HepG2 (cell line): ENCODE results near the gene S100A5. TPM values are rescaled to one million over a fixed set of nuclear protein-coding genes. Genes with fewer than 3 reads are reported as not detected.

Experiments
- ERF ChIP-seq: IDR thresholded peaks from 2 replicates; pipeline ENCODE4 v1.6.1; 2018; ENCODE audit warnings: missing biosample characterization, missing genetic modification reagents
- HDAC2 ChIP-seq: sonication (generic); formaldehyde crosslinking; IDR thresholded peaks from 2 replicates; pipeline ENCODE4 v1.4.0; 2020; ENCODE audit warnings: missing genetic modification reagents
- RARA ChIP-seq: IDR thresholded peaks from 2 replicates; pipeline ENCODE4 v1.6.1; 2016; ENCODE audit warnings: missing genetic modification reagents, missing compliant biosample characterization
- RNF2 ChIP-seq: fragments of 450-650 bp; conservative IDR thresholded peaks from 2 replicates; pipeline ENCODE4 v1.6.1; 2016; ENCODE audit warnings: low read depth
- SATB2 ChIP-seq: sonication (generic); formaldehyde crosslinking; IDR thresholded peaks from 2 replicates; pipeline ENCODE4 v1.5.0; 2020; ENCODE audit warnings: missing genetic modification reagents
- SMAD1 ChIP-seq: sonication (generic); formaldehyde crosslinking; IDR thresholded peaks from 2 replicates; pipeline ENCODE4 v1.4.0; 2020; ENCODE audit warnings: missing genetic modification reagents, low read depth, mild to moderate bottlenecking, borderline replicate concordance
- TBX3 ChIP-seq: fragments of 450-650 bp; IDR thresholded peaks from 2 replicates; pipeline ENCODE4 v1.6.1; 2017; ENCODE audit warnings: antibody characterized with exemption, mild to moderate bottlenecking, inconsistent platforms, borderline replicate concordance
- XRCC5 ChIP-seq: fragments of 200-400 bp; formaldehyde crosslinking; optimal IDR thresholded peaks from 2 replicates; pipeline ENCODE3; 2017; ENCODE audit warnings: mild to moderate bottlenecking, low read length
- ZNF746 ChIP-seq: sonication (generic); formaldehyde crosslinking; IDR thresholded peaks from 2 replicates; pipeline ENCODE4 v1.8.0; 2022; ENCODE audit warnings: mild to moderate bottlenecking, missing genetic modification reagents
- polyA plus RNA-seq, 8 experiments: library from polyadenylated mRNA; depleted of rRNA in 3 of 8; stranded (reverse) in 7 of 8; unstranded in 1 of 8; fragments of >200 nt; fragmentation: Illumina TruSeq in 4 of 8; extraction: Trizol in 4 of 8; gene quantifications; 2 replicates each; pipeline versions ENCODE4 v1.2.1 to v1.2.3, GENCODE V29; 2011 to 2016; ENCODE audit warnings: low read depth in 4 of 8, missing spikeins in 1 of 8, mixed read lengths in 1 of 8; ENCODE audit not compliant: insufficient read depth in 1 of 8
- total RNA-seq, 5 experiments: library from RNA; depleted of rRNA; stranded (reverse); fragments of >200 nt; fragmentation: Illumina TruSeq; extraction: Trizol; gene quantifications; 2 replicates each; pipeline ENCODE4 v1.2.3, GENCODE V29; 2016; ENCODE audit warnings: low read depth in 1 of 5
- TF ChIP-seq, protein P1 (sequence below): sonication (generic); formaldehyde crosslinking; IDR thresholded peaks from 2 replicates; pipeline ENCODE4 v1.5.1; 2020; ENCODE audit warnings: missing genetic modification reagents, mild to moderate bottlenecking, borderline replicate concordance
- TF ChIP-seq, protein P2 (sequence below): IDR thresholded peaks from 2 replicates; pipeline ENCODE4 v1.6.1; 2012; ENCODE audit warnings: low read length, improper control_type of control experiment
- TF ChIP-seq, protein P3 (sequence below): sonication (generic); formaldehyde crosslinking; IDR thresholded peaks from 2 replicates; pipeline ENCODE4 v1.4.0; 2020; ENCODE audit warnings: low read depth, mild to moderate bottlenecking, missing genetic modification reagents
- TF ChIP-seq, protein P4 (sequence below): sonication (generic); formaldehyde crosslinking; IDR thresholded peaks from 2 replicates; pipeline ENCODE4 v1.4.0; 2020; ENCODE audit warnings: mild to moderate bottlenecking, missing genetic modification reagents
- TF ChIP-seq, protein P5 (sequence below): sonication (generic); formaldehyde crosslinking; IDR thresholded peaks from 2 replicates; pipeline ENCODE4 v1.4.0; 2020; ENCODE audit warnings: low read depth, missing genetic modification reagents

The S100A5 gene
- total and polyA plus RNA-seq, 2 of the 13 experiments (the other 11 are each of a cell fraction or from before 2014, with no cell fraction given), result not detected

DNA sequence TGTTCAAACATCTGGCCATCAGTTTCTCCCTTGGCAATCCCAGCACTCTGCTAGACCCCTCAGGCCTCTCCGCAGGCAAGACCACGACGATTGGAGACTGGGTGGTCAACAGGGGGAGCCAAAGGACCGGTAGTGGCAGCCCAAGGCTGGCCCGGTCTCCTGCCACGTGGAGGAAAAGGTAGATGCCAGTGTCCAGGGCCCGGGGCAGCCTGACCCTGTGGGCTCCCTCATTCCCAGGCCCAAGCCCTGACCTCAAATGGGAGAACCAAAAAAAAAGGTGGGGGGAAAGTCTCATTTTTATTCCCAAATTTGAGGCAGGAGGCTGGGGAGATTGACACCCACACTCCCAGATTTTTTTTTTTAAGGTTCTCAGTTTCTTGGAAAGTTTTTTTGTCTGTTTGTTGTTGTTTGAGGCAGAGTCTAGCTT, 29.7 kb downstream of the S100A5 start (continued):
- TF ChIP-seq, protein P1, sequence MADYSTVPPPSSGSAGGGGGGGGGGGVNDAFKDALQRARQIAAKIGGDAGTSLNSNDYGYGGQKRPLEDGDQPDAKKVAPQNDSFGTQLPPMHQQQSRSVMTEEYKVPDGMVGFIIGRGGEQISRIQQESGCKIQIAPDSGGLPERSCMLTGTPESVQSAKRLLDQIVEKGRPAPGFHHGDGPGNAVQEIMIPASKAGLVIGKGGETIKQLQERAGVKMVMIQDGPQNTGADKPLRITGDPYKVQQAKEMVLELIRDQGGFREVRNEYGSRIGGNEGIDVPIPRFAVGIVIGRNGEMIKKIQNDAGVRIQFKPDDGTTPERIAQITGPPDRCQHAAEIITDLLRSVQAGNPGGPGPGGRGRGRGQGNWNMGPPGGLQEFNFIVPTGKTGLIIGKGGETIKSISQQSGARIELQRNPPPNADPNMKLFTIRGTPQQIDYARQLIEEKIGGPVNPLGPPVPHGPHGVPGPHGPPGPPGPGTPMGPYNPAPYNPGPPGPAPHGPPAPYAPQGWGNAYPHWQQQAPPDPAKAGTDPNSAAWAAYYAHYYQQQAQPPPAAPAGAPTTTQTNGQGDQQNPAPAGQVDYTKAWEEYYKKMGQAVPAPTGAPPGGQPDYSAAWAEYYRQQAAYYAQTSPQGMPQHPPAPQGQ (CRISPR knock-in tag), result no peak
- TF ChIP-seq XRCC5 (peak; percentile 53), ERF (peak; percentile 70; the same call in 1 of the 2 replicates), ZNF746 (CRISPR knock-in tag) (no peak), SATB2 (no peak), SMAD1 (CRISPR knock-in tag) (no peak), HDAC2 (CRISPR knock-in tag) (peak; percentile 73; the same call in 1 of the 2 replicates), TBX3 (no peak), RARA (CRISPR knock-in tag) (0 out of 2 replicates have a peak, but pooled peaks have one; percentile 19), RNF2 (peak; percentile 36; the same call in 1 of the 2 replicates)
- TF ChIP-seq, protein P2, sequence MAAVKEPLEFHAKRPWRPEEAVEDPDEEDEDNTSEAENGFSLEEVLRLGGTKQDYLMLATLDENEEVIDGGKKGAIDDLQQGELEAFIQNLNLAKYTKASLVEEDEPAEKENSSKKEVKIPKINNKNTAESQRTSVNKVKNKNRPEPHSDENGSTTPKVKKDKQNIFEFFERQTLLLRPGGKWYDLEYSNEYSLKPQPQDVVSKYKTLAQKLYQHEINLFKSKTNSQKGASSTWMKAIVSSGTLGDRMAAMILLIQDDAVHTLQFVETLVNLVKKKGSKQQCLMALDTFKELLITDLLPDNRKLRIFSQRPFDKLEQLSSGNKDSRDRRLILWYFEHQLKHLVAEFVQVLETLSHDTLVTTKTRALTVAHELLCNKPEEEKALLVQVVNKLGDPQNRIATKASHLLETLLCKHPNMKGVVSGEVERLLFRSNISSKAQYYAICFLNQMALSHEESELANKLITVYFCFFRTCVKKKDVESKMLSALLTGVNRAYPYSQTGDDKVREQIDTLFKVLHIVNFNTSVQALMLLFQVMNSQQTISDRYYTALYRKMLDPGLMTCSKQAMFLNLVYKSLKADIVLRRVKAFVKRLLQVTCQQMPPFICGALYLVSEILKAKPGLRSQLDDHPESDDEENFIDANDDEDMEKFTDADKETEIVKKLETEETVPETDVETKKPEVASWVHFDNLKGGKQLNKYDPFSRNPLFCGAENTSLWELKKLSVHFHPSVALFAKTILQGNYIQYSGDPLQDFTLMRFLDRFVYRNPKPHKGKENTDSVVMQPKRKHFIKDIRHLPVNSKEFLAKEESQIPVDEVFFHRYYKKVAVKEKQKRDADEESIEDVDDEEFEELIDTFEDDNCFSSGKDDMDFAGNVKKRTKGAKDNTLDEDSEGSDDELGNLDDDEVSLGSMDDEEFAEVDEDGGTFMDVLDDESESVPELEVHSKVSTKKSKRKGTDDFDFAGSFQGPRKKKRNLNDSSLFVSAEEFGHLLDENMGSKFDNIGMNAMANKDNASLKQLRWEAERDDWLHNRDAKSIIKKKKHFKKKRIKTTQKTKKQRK, result no peak
- TF ChIP-seq, protein P3, sequence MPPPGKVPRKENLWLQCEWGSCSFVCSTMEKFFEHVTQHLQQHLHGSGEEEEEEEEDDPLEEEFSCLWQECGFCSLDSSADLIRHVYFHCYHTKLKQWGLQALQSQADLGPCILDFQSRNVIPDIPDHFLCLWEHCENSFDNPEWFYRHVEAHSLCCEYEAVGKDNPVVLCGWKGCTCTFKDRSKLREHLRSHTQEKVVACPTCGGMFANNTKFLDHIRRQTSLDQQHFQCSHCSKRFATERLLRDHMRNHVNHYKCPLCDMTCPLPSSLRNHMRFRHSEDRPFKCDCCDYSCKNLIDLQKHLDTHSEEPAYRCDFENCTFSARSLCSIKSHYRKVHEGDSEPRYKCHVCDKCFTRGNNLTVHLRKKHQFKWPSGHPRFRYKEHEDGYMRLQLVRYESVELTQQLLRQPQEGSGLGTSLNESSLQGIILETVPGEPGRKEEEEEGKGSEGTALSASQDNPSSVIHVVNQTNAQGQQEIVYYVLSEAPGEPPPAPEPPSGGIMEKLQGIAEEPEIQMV (CRISPR knock-in tag), result no peak
- TF ChIP-seq, protein P4, sequence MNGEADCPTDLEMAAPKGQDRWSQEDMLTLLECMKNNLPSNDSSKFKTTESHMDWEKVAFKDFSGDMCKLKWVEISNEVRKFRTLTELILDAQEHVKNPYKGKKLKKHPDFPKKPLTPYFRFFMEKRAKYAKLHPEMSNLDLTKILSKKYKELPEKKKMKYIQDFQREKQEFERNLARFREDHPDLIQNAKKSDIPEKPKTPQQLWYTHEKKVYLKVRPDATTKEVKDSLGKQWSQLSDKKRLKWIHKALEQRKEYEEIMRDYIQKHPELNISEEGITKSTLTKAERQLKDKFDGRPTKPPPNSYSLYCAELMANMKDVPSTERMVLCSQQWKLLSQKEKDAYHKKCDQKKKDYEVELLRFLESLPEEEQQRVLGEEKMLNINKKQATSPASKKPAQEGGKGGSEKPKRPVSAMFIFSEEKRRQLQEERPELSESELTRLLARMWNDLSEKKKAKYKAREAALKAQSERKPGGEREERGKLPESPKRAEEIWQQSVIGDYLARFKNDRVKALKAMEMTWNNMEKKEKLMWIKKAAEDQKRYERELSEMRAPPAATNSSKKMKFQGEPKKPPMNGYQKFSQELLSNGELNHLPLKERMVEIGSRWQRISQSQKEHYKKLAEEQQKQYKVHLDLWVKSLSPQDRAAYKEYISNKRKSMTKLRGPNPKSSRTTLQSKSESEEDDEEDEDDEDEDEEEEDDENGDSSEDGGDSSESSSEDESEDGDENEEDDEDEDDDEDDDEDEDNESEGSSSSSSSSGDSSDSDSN (CRISPR knock-in tag), result peak; percentile 42; the same call in 1 of the 2 replicates
- TF ChIP-seq, protein P5, sequence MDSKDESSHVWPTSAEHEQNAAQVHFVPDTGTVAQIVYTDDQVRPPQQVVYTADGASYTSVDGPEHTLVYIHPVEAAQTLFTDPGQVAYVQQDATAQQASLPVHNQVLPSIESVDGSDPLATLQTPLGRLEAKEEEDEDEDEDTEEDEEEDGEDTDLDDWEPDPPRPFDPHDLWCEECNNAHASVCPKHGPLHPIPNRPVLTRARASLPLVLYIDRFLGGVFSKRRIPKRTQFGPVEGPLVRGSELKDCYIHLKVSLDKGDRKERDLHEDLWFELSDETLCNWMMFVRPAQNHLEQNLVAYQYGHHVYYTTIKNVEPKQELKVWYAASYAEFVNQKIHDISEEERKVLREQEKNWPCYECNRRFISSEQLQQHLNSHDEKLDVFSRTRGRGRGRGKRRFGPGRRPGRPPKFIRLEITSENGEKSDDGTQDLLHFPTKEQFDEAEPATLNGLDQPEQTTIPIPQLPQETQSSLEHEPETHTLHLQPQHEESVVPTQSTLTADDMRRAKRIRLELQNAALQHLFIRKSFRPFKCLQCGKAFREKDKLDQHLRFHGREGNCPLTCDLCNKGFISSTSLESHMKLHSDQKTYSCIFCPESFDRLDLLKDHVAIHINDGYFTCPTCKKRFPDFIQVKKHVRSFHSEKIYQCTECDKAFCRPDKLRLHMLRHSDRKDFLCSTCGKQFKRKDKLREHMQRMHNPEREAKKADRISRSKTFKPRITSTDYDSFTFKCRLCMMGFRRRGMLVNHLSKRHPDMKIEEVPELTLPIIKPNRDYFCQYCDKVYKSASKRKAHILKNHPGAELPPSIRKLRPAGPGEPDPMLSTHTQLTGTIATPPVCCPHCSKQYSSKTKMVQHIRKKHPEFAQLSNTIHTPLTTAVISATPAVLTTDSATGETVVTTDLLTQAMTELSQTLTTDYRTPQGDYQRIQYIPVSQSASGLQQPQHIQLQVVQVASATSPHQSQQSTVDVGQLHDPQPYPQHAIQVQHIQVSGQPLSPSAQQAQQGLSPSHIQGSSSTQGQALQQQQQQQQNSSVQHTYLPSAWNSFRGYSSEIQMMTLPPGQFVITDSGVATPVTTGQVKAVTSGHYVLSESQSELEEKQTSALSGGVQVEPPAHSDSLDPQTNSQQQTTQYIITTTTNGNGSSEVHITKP, result 0 out of 2 replicates have a peak, but pooled peaks have one; percentile 39
